ENCODE data around the gene PPHLN1.

Gene PPHLN1

GRCh38 chr12:42396473-42397259 is 70.7 kb downstream of the PPHLN1 start:
- TF ChIP-seq USF1 (IDR thresholded peaks at IDR 0.05) (no peak), FOXM1 (IDR thresholded peaks at IDR 0.05; ENCODE audit: borderline replicate concordance, low read depth) (no peak), CREB1 (IDR thresholded peaks at IDR 0.05; ENCODE audit: low read depth) (no peak), TAF1 (IDR thresholded peaks at IDR 0.05; ENCODE audit: low read depth) (no peak), EP300 (IDR thresholded peaks at IDR 0.05; ENCODE audit: borderline replicate concordance) (no peak), CEBPB (IDR thresholded peaks at IDR 0.05) (no peak), MAX (IDR thresholded peaks at IDR 0.05) (no peak), REST (IDR thresholded peaks at IDR 0.05; ENCODE audit: low read depth) (no peak), TCF12 (IDR thresholded peaks at IDR 0.05; ENCODE audit: low read depth) (no peak), TEAD4 (IDR thresholded peaks at IDR 0.05) (no peak), RAD21 (IDR thresholded peaks at IDR 0.05; ENCODE audit: low read depth) (no peak), EGR1 (IDR thresholded peaks at IDR 0.05) (no peak), NFIC (IDR thresholded peaks at IDR 0.05) (no peak), YY1 (IDR thresholded peaks at IDR 0.05; ENCODE audit: low read depth) (no peak), ZBTB7A (IDR thresholded peaks at IDR 0.05; ENCODE audit: low read depth) (no peak)

GRCh38 chr12:42402821-42403411 is 76.9 kb downstream of the PPHLN1 start:
- TF ChIP-seq RAD21 (IDR thresholded peaks at IDR 0.05; ENCODE audit: low read depth) (no peak), TCF12 (IDR thresholded peaks at IDR 0.05; ENCODE audit: low read depth) (no peak), ZBTB7A (IDR thresholded peaks at IDR 0.05; ENCODE audit: low read depth) (no peak)

- TF ChIP-seq USF1 (IDR thresholded peaks at IDR 0.05) (no peak), TCF12 (IDR thresholded peaks at IDR 0.05; ENCODE audit: low read depth) (no peak), TEAD4 (IDR thresholded peaks at IDR 0.05) (no peak), YY1 (IDR thresholded peaks at IDR 0.05; ENCODE audit: low read depth) (no peak), CREB1 (IDR thresholded peaks at IDR 0.05; ENCODE audit: low read depth) (no peak), MAX (IDR thresholded peaks at IDR 0.05) (no peak), TAF1 (IDR thresholded peaks at IDR 0.05; ENCODE audit: low read depth) (no peak), EGR1 (IDR thresholded peaks at IDR 0.05) (no peak), CEBPB (IDR thresholded peaks at IDR 0.05) (no peak), REST (IDR thresholded peaks at IDR 0.05; ENCODE audit: low read depth) (no peak), RAD21 (IDR thresholded peaks at IDR 0.05; ENCODE audit: low read depth) (no peak)
Observed at GRCh38 chr12:42407306-42407705, 81.3 kb downstream of the PPHLN1 start.

- TF ChIP-seq CREB1 (IDR thresholded peaks at IDR 0.05; ENCODE audit: low read depth) = no peak
- TF ChIP-seq EGR1 (IDR thresholded peaks at IDR 0.05) = no peak
- TF ChIP-seq YY1 (IDR thresholded peaks at IDR 0.05; ENCODE audit: low read depth) = no peak
- TF ChIP-seq USF1 (IDR thresholded peaks at IDR 0.05) = no peak
- no peak for TF ChIP-seq TEAD4 (IDR thresholded peaks at IDR 0.05)
- no peak for TF ChIP-seq TAF1 (IDR thresholded peaks at IDR 0.05; ENCODE audit: low read depth)
- no peak for TF ChIP-seq TCF12 (IDR thresholded peaks at IDR 0.05; ENCODE audit: low read depth)
- TF ChIP-seq MAX (IDR thresholded peaks at IDR 0.05) = no peak
- no peak for TF ChIP-seq EP300 (IDR thresholded peaks at IDR 0.05; ENCODE audit: borderline replicate concordance)
- TF ChIP-seq NFIC (IDR thresholded peaks at IDR 0.05) = no peak
- no peak for TF ChIP-seq ZBTB7A (IDR thresholded peaks at IDR 0.05; ENCODE audit: low read depth)
- TF ChIP-seq REST (IDR thresholded peaks at IDR 0.05; ENCODE audit: low read depth) = no peak
- TF ChIP-seq FOXM1 (IDR thresholded peaks at IDR 0.05; ENCODE audit: borderline replicate concordance, low read depth) = no peak
- no peak for TF ChIP-seq RAD21 (IDR thresholded peaks at IDR 0.05; ENCODE audit: low read depth)
- no peak for TF ChIP-seq CEBPB (IDR thresholded peaks at IDR 0.05)
Observed at GRCh38 chr12:42409471-42409870, 83.5 kb downstream of the PPHLN1 start.
